Cardiac septum (tissue), 1 donor: ENCODE results near the gene CCDC148. TPM values are rescaled to one million over a fixed set of nuclear protein-coding genes. Genes with fewer than 3 reads are reported as not detected.
"Not testable (repeated sequence)": the region's sequence is repeated elsewhere in the genome, so short reads cannot be mapped to it uniquely, and the experiment has no call there.

Experiments used
- DNase-seq: peaks from one replicate; pipeline ENCODE4 v3.0.0-alpha.2; 2020; ENCODE audit warnings: low spot score
- intact Hi-C: fragments of 100-400 bp; cut with DNase I; formaldehyde crosslinking; loops from one replicate; pipeline ENCODE4 v1.14.0; 2022
- total RNA-seq: library from RNA; stranded (reverse); fragmentation: NEBNext Ultra II Directional; extraction: Animal tissue kit (Norgen Biotek cat#: 25700); gene quantifications from one replicate; pipeline ENCODE4 v1.2.1, GENCODE V29; 2021
- donor health status: DM: no; HTN: no; CAD: no.

Gene CCDC148
- total RNA-seq, 1 donor from 2014 or later = 0.30 TPM

GRCh38 chr2:158388159-158388558 is 68.4 kb downstream of the CCDC148 start:
- intact Hi-C loops = no loop called here
- DNase-seq = no peak

DNA sequence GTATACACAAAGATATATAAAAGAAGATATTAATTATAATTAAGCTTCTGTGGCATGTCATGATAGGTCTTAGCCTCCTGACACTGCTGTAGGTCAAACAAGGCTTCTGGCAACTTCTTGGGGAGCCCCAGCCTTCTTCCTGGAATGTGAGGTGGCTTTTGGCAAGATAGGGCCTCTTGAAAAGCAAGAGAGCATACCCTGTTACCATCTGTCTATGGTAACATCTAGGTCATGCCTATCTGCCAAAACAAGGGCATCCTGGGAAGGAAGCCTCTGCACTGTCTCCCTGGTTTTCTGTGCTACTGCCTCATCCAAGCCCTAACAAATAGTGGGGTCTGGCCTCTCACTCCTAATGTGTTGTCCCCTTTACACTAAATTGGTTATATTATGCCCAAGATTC is 70.9 kb downstream of the CCDC148 start:
- intact Hi-C loops = no loop called here
- no peak for DNase-seq

GRCh38 chr2:158381978-158382377 is 74.6 kb downstream of the CCDC148 start:
- intact Hi-C loops = no loop called here

GRCh38 chr2:158381205-158381604 is 75.3 kb downstream of the CCDC148 start:
- intact Hi-C loops = no loop called here
- DNase-seq = no peak

More at GRCh38 chr2:158381978-158382377, 74.6 kb downstream of the CCDC148 start:
- no peak for DNase-seq

GRCh38 chr2:158380746-158381145 is 75.8 kb downstream of the CCDC148 start:
- DNase-seq = no peak
- intact Hi-C loops = no loop called here

GRCh38 chr2:158378926-158379325 is 77.6 kb downstream of the CCDC148 start:
- intact Hi-C loops = no loop called here

GRCh38 chr2:158366342-158366741 is 90.2 kb downstream of the CCDC148 start:
- DNase-seq = no peak
- intact Hi-C loops = no loop called here

More at GRCh38 chr2:158378926-158379325, 77.6 kb downstream of the CCDC148 start:
- no peak for DNase-seq

GRCh38 chr2:158359846-158360245 is 96.7 kb downstream of the CCDC148 start:
- DNase-seq = no peak
- intact Hi-C loops = no loop called here

DNA sequence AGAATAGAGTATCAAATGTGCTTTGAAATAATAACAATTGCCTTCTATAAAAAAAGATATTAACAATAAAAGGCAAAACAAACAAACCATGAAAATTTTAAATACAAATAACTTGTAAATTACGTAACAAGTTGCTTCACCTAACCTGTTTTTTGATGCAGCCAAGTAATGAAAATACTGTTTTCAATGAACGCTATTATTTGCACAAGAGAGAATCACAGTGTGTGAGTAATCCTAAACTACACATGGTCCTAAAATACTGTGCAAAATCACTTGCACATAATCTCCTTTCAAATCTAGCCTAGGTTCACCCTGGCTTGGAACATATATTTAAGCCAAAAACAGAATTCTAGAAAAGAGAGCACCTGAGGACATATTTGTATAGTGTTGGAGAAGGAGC is 98.9 kb downstream of the CCDC148 start:
- DNase-seq = no peak
- intact Hi-C loops = no loop called here

DNA sequence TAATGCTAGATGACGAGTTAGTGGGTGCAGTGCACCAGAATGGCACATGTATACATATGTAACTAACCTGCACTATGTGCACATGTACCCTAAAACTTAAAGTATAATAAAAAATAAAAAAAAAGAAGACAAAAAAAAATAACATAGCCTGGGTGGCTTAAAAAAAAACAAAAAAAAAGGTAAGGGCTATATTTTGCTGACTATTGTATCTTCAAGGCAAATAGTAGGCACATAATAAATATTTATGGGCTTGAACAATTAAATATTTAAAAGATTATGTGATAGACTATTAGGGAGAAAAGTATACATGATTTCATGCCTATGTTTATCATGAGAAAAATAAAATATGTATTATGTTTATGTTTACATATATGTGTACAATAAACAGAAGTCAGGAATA is 99.4 kb downstream of the CCDC148 start:
- no peak for DNase-seq
- intact Hi-C loops = no loop called here

- intact Hi-C loops, DNase-seq: not testable (repeated sequence)
These were observed 105.1 kb downstream of the CCDC148 start for GRCh38 chr2:158351466-158351816.

- DNase-seq, intact Hi-C loops: not testable (repeated sequence)
These were observed 105.6 kb downstream of the CCDC148 start for GRCh38 chr2:158350751-158351465.

DNA sequence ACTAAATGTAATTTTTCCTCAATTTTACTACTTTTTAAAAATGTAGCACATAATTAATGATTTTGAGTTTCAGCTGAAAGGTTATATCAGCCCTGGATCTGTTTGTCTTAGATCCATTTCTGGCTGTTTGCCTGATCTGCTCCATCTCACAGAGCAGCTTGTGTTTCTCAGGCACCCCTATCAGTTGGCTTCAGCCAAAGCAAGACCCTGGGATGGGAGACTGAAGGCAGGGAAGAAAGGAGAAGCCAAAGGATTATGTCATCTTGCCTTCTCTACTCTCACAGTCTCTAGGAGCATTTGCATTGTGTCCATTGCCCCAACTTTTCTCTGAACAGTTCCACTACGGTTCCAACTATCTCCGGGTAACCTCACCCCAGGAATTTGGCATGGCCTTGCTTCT is 110.5 kb downstream of the CCDC148 start:
- intact Hi-C loops = no loop called here
- no peak for DNase-seq

DNA sequence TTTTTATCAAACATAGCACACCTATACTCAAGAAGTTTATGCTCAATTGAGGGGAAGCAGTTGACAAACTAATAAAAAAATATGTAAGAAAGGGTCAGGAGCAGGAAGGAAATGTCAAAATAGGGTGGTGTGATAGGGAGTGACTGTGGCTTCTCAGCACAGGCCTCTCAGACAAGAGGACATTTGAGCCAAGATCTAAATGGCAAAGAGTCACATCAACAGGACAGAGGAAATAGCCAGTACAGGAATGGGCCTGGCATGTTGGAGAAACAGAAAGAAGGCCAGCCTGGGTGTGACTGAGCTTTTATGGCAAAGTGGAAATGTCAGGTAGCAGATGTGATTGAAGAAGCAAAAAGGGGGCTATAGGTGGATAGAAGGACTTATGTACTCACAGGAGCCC is 117.0 kb downstream of the CCDC148 start:
- intact Hi-C loops = no loop called here
- DNase-seq = no peak

GRCh38 chr2:158337018-158337417 is 119.5 kb downstream of the CCDC148 start:
- intact Hi-C loops = no loop called here
- DNase-seq = no peak

DNA sequence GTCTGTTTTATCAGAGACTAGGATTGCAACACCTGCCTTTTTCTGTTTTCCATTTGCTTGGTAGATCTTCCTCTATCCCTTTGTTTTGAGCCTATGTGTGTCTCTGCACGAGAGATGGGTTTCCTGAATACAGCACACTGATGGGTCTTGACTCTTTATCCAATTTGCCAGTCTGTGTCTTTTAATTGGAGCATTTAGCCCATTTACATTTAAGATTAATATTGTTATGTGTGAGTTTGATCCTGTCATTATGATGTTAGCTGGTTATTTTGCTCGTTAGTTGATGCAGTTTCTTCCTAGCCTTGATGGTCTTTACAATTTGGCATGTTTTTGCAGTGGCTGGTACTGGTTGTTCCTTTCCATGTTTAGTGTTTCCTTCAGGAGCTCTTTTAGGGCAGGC is 124.8 kb downstream of the CCDC148 start:
- DNase-seq, intact Hi-C loops: not testable (repeated sequence)

DNA sequence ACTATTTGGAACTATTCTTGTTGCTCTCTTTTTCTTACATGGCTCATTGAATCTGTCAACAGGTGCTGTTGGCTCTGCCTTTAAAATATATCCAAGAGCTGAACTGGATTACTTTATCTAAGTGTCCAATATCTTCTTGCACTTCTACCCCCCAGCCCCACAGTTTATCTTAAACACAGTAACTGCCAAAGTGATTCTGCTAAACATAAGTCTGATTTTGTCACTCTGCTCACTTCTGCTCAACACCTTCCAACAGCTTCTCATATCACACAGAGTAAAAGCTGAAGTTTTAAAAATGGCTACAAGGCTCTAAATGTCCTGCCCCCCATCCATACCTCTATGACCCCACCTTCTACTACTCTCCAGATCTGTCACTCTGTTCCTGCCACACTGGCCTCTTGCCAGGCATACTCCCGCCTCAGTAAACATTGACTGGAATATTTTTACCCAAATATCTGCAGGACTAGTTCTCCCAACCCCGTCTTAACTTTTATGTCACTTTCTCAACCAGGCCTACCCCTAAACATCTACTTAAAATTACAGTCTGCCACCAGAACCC is 130.7 kb downstream of the CCDC148 start:
- no peak for DNase-seq
- intact Hi-C loops = no loop called here

- intact Hi-C loops = no loop called here
These were observed 131.3 kb downstream of the CCDC148 start for GRCh38 chr2:158325031-158325781.

GRCh38 chr2:158323381-158323780 is 133.2 kb downstream of the CCDC148 start:
- DNase-seq = no peak
- intact Hi-C loops = no loop called here

More at GRCh38 chr2:158325031-158325781, 131.3 kb downstream of the CCDC148 start:
- no peak for DNase-seq

- DNase-seq = no peak
- intact Hi-C loops = no loop called here
These were observed 135.3 kb downstream of the CCDC148 start for GRCh38 chr2:158321264-158321663.

DNA sequence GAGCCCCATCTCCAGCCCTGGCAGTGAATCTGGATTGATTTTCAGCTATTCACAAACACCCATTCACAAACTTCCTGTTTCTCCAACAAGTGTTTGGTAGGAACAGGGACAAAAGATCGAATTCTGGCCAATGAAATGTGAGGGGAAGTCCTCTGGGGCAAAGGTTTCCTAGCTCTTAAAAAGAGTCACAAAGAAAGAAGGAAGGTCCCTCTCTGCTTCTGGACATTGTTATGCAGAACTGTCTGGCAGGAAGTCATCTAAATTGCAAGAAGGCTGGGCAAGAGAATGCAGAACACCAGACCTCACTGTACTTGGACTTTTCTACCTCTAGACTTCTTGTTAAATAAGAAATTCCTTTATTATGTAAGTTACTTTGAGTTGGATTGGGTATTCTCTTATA is 137.3 kb downstream of the CCDC148 start:
- no peak for DNase-seq
- intact Hi-C loops = no loop called here
